ENCODE results near the gene BICD2. TPM values are rescaled to one million over a fixed set of nuclear protein-coding genes. Genes with fewer than 3 reads are reported as not detected.
A peak's percentile ranks its signal among the peaks of the same experiment; 100 is the strongest.

The BICD2 gene
- total RNA-seq, 2 donors from 2014 or later: 32.2 to 40.4 TPM

DNA sequence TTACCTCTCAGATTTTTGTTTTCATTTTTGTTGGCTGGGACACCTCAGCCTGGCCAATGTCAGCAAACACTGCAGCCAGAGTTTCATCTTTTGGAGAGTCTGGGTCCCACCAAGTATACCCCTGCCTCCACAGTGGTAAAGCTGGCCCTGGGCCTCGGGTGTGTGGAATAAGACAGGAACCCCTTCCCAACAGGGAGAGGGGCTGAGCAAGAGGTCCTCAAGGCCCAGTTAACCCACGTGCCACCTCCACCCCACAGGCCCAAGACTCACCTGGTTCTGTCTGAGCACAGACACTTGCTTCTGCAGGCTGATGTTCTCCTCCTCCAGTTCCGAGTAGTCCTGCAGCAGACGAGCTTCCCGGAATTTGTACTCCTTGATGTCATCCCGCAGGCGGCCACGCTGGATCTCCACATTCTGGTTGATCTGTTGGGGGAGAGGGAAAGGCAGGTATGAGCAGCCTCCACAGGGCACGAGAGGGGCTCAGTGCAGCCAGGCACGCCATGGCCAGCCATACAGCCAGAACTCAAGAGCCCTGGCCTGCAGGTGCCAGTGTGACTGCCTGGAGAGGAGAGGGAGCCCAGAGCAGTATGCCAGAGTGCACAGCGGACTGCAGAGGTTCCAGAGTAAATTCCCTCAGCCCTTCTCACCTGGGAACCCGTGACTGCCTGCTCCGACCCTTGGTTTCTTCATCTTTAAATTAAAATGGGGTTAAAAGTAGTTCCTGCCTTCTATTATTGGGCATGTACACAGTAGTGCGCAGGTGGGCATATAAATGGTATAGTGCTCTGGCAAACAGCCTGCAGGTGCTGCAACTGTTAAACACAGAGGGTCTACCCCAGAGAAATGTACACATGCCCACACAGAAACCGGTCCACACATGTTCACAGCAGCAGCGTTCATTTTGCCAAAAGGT is 42.0 kb downstream of the BICD2 start:
- Histone ChIP-seq H3K27me3 (no peaks in the 10 kb centered on the region), H3K4me1 (peaks cover 0 to 16% of the 10 kb centered on the region in 2 donors), H3K4me3 (no peak overlapping the region), H3K27ac (no peak overlapping the region), H3K36me3 (peaks cover 53% of the 10 kb centered on the region), H3K9me3 (no peaks in the 10 kb centered on the region)
- TF ChIP-seq, protein P1, sequence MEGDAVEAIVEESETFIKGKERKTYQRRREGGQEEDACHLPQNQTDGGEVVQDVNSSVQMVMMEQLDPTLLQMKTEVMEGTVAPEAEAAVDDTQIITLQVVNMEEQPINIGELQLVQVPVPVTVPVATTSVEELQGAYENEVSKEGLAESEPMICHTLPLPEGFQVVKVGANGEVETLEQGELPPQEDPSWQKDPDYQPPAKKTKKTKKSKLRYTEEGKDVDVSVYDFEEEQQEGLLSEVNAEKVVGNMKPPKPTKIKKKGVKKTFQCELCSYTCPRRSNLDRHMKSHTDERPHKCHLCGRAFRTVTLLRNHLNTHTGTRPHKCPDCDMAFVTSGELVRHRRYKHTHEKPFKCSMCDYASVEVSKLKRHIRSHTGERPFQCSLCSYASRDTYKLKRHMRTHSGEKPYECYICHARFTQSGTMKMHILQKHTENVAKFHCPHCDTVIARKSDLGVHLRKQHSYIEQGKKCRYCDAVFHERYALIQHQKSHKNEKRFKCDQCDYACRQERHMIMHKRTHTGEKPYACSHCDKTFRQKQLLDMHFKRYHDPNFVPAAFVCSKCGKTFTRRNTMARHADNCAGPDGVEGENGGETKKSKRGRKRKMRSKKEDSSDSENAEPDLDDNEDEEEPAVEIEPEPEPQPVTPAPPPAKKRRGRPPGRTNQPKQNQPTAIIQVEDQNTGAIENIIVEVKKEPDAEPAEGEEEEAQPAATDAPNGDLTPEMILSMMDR (IDR thresholded peaks at IDR 0.05): no peak
- DNase-seq (ENCODE audit: low spot score): peak; percentile 53

DNA sequence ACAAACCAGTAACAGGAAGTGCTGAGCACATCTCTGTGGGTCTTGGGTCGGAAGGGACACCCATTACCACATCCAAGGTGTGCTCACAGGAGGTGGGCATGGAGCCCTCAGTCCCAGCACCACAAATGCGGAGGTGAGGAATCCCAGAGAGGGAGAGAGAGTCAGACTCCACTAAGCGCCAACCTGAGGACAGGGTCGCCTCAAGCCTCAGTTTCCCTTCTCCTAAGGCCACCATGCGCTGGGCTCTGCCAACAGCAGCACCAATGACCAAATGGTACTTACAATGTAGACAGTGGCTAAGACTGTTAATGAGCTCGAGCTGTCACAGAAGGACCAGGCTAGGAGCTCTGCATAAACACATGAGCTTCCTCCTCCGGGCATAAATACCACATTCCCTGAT is 43.1 kb downstream of the BICD2 start:
- H3K9me3 ChIP-seq: no peaks in the 10 kb centered on the region

DNA sequence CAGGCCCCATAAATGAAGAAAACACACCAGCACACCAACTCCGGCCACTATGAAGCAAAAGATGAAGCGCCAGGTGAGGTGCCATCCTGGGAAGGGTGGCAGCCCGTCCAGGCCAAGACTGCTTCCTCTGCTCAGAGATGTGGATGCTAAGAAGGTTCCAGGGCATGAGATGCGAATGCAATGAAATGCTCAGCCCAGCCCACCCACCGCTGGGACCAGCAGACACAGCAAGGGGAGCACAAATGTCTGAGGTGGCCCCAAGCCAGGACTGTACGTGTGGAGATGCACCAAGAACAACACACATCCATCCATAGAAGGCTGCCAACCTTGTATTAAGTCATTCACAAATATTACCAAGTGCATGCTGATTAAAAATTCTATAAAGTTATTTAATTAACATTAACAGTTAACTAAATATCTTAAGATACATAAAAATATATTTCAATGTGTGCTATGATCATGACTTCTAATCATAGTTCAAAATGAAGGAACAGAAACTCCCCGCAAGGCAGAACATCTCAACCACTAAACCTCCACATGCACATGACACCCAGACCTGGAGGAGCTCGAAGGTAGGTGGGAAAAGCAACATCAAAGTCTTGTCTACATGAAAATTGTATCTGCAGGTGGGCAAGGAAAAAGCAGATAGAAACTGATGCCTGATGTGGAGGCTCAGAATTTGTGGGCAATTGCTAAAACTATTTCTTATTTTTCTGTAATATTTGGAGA is 43.7 kb downstream of the BICD2 start:
- no peaks in the 10 kb centered on the region for H3K9me3 ChIP-seq
- DNase-seq (ENCODE audit: low spot score): peak; percentile 40
- H3K4me3 ChIP-seq: no peak overlapping the region
- H3K4me1 ChIP-seq: peaks cover 0 to 9% of the 10 kb centered on the region in 2 donors
- peaks cover 57% of the 10 kb centered on the region for H3K36me3 ChIP-seq
- TF ChIP-seq, protein P1 (IDR thresholded peaks at IDR 0.05): no peak
- no peaks in the 10 kb centered on the region for H3K27me3 ChIP-seq
- no peak overlapping the region for H3K27ac ChIP-seq

More for the DNA sequence above, 43.1 kb downstream of the BICD2 start:
- H3K36me3 ChIP-seq: peaks cover 57% of the 10 kb centered on the region
- H3K4me3 ChIP-seq: no peak overlapping the region
- no peak overlapping the region for H3K27ac ChIP-seq
- peaks cover 0 to 9% of the 10 kb centered on the region in 2 donors for H3K4me1 ChIP-seq
- DNase-seq (ENCODE audit: low spot score): peak; percentile 53
- TF ChIP-seq, protein P1 (IDR thresholded peaks at IDR 0.05): no peak
- H3K27me3 ChIP-seq: no peaks in the 10 kb centered on the region

DNA sequence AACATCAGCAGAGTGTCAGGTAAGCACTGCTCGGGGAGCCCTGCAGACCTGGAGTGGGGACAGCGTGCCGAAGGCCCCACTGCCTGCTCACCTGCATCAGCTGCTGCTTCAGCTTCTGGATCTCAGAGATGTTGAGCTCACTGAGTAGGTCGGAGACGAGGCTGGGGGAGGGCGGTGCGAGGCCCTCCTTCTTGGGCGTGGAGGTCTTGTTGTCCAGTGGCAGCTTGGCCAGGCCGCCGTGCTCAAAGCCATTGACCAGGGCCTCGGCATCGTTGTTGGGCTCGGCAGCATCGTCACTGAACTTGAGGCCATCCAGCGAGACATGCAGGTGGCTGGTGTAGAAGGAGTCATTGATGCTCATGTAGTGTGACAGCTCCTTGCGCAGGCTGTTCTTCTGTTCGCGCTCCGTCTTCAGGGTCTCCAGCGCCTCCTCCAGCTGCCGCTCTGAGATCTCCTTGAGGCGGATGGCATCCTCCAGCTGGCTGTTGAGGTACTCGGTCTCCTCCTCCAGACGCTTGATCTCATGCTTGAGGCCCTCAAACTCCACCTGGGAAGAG is 44.3 kb downstream of the BICD2 start:
- H3K36me3 ChIP-seq: peaks cover 57% of the 10 kb centered on the region
- peaks cover 0 to 16% of the 10 kb centered on the region in 2 donors for H3K4me1 ChIP-seq
- DNase-seq (ENCODE audit: low spot score): peak; percentile 44

DNA sequence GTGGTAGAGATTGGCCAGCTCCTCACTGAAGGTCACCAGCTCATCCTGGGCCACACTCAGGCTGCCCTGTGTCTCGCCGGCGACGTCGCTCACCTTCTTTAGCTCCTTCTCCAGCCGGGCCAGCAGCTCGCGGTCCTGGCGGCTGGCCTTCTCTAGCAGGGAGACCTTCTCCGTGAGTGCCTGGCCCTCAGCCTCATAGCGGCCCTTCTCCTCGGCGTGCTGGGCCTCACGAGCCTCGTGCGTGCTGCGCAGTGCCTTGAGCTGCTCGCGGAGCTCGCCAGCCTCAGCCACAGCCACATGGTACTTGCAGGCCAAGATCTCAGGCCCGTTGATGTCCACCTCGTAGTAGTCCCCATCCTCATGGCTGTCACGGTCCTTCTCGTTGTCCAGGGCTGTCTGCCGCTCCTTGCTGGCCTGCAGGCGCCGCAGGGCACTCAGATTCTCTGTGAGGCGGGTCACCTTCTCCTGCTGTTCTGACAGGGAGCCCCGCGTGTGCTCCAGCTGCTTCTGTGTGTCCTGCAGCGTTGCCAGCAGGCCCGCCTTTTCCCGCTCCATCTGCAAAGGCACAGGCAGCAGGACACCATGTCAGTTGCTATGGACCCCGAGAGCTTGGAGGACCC is 45.5 kb downstream of the BICD2 start:
- no peaks in the 10 kb centered on the region for H3K27me3 ChIP-seq
- peaks cover 0 to 25% of the 10 kb centered on the region in 2 donors for H3K4me1 ChIP-seq
- no peaks in the 10 kb centered on the region for H3K9me3 ChIP-seq
- DNase-seq (ENCODE audit: low spot score): peak; percentile 50
- no peak overlapping the region for H3K27ac ChIP-seq
- H3K36me3 ChIP-seq: peaks cover 67% of the 10 kb centered on the region
- H3K4me3 ChIP-seq: no peak overlapping the region
- TF ChIP-seq, protein P1 (IDR thresholded peaks at IDR 0.05): no peak

More for the DNA sequence above, 44.3 kb downstream of the BICD2 start:
- Histone ChIP-seq H3K27me3 (no peaks in the 10 kb centered on the region), H3K27ac (no peak overlapping the region), H3K4me3 (no peak overlapping the region), H3K9me3 (no peaks in the 10 kb centered on the region)
- TF ChIP-seq, protein P1 (IDR thresholded peaks at IDR 0.05): no peak

All from right atrium auricular region (tissue), 2 donors.